GM21528 (cell line): ENCODE measurements around the gene COL5A1.

Source experiments
- ATAC-seq: cut with Tn5 transposase; IDR thresholded peaks from one replicate; pipeline ENCODE4 v1.9.1; 2021; ENCODE audit warnings: mild to moderate bottlenecking, moderate library complexity; ENCODE audit not compliant: unreplicated experiment, low FRiP score

COL5A1 gene

GRCh38 chr9:134881313-134881670 is 239.7 kb downstream of the COL5A1 start:
- no peak for ATAC-seq

GRCh38 chr9:134882204-134882785 is 240.7 kb downstream of the COL5A1 start:
- ATAC-seq: no peak

- no peak for ATAC-seq
These were observed 241.6 kb downstream of the COL5A1 start for GRCh38 chr9:134883040-134883782.

GRCh38 chr9:134884492-134884891 is 242.9 kb downstream of the COL5A1 start:
- no peak for ATAC-seq

- ATAC-seq: no peak
These were observed 243.5 kb downstream of the COL5A1 start for GRCh38 chr9:134885001-134885678.

- no peak for ATAC-seq
These were observed 244.2 kb downstream of the COL5A1 start for GRCh38 chr9:134885679-134886412.

- ATAC-seq: no peak
These were observed 244.9 kb downstream of the COL5A1 start for GRCh38 chr9:134886413-134886913.

GRCh38 chr9:134887219-134887618 is 245.6 kb downstream of the COL5A1 start:
- no peak for ATAC-seq

- no peak for ATAC-seq
These were observed 246.3 kb downstream of the COL5A1 start for GRCh38 chr9:134887686-134888602.

GRCh38 chr9:134888603-134889190 is 247.1 kb downstream of the COL5A1 start:
- no peak for ATAC-seq

GRCh38 chr9:134889386-134890154 is 248.0 kb downstream of the COL5A1 start:
- ATAC-seq: no peak

- no peak for ATAC-seq
These were observed 248.5 kb downstream of the COL5A1 start for GRCh38 chr9:134890155-134890495.

- ATAC-seq: no peak
These were observed 249.4 kb downstream of the COL5A1 start for GRCh38 chr9:134891053-134891452.

- no peak for ATAC-seq
These were observed 250.1 kb downstream of the COL5A1 start for GRCh38 chr9:134891713-134892112.

- ATAC-seq: no peak
These were observed 250.6 kb downstream of the COL5A1 start for GRCh38 chr9:134892221-134892620.

- no peak for ATAC-seq
These were observed 251.3 kb downstream of the COL5A1 start for GRCh38 chr9:134892820-134893420.
